Duodenal mucosa (tissue), 2 donors: Measurements from ENCODE around the gene PBRM1.
A peak's percentile ranks its signal among the peaks of the same experiment; 100 is the strongest.
"Not testable (repeated sequence)": the region's sequence is repeated elsewhere in the genome, so short reads cannot be mapped to it uniquely, and the experiment has no call there.

ENCODE experiments used
- H3K27ac ChIP-seq: one replicate; pipeline ENCODE4 v1.7.0; 2013; ENCODE audit warnings: low read depth, low read length
- H3K27me3 ChIP-seq, 2 donors: one replicate each; pipeline ENCODE4 v1.7.0; 2013; ENCODE audit warnings: low read length in 2 of 2, control low read depth in 1 of 2; ENCODE audit not compliant: insufficient read depth in 2 of 2, control insufficient read depth in 1 of 2
- H3K36me3 ChIP-seq, 2 donors: one replicate each; pipeline ENCODE4 v1.7.0; 2013; ENCODE audit warnings: low read length in 2 of 2, control low read depth in 1 of 2; ENCODE audit not compliant: insufficient read depth in 2 of 2, control insufficient read depth in 1 of 2
- H3K4me1 ChIP-seq, 2 donors: one replicate each; pipeline ENCODE4 v1.7.0; 2013; ENCODE audit warnings: low read length in 2 of 2, control low read depth in 1 of 2; ENCODE audit not compliant: insufficient read depth in 2 of 2, control insufficient read depth in 1 of 2
- H3K4me3 ChIP-seq, 2 donors: one replicate each; pipeline ENCODE4 v1.7.0; 2013; ENCODE audit warnings: low read length in 2 of 2, low read depth in 1 of 2
- H3K9ac ChIP-seq, 2 donors: one replicate each; pipeline ENCODE4 v1.7.0; 2013; ENCODE audit warnings: low read length in 2 of 2, low read depth in 1 of 2
- H3K9me3 ChIP-seq, 2 donors: one replicate each; pipeline ENCODE4 v1.7.0; 2013; ENCODE audit warnings: low read length in 2 of 2, control low read depth in 1 of 2; ENCODE audit not compliant: control insufficient read depth in 1 of 2

PBRM1 gene

DNA sequence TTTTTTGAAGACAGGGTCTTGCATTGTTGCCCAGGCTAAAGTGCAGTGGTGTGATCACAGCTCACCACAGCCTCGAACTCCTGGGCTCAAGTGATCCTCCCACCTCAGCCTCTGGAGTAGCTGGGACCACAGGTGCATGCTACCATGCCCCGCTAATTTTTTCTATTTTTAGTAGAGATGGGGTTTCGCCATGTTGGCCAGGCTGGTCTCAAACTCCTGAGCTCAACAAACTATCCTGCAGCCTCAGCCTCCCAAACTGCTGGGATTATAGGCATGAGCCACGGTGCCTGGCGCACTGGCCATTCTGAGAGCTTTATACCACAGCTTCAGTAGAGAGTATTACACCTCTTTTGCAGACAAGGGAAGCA, 159.1 kb downstream of the PBRM1 start:
- H3K27me3 ChIP-seq, H3K9ac ChIP-seq, H3K4me3 ChIP-seq, H3K4me1 ChIP-seq, H3K27ac ChIP-seq, H3K9me3 ChIP-seq: not testable (repeated sequence)
- peaks cover 0 to 22% of the 10 kb centered on the region in 2 donors for H3K36me3 ChIP-seq

DNA sequence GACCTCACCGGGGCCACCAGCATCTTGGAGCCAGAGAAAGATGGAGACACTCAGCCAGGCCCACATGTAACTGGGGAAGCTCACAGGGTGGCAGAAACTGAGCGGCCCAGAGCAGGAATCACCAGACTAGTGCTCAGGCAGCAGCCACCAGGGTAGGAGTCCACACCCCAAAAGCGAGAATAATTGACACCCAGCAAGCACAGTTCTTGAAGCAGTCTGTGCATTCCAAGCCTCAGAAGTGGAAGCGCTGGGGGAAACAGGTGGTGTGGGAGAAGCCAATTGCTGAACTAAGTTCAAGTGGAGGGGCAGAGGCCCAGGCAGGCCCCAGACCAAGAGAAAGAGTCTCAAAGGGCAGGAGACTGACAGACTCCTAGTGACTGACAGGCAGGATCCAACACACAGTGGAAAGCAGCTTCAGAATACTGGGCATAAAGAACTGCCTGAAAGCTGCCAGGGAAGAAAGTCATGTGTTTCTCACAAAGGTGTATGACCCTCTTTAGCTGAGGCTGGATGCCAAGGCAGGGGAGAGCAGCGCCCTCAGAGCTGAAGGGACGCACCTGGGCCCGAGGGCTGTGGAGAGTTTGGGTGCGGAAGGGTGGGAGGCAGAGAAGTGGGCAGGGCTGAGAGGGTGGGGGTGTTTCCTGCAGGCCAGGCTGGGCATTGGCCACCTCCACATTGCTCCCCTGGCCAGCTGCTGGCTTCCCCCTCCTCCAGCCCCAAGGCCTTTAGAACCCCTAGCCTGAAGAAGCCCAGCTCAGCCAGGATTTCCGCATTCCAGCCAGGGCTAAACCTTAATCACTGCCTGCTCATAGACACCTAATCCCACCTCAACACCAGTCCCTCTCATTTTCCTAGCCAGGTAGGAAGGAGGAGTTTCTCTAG, 159.8 kb downstream of the PBRM1 start:
- no peak overlapping the region for H3K4me3 ChIP-seq
- no peak overlapping the region for H3K9ac ChIP-seq
- no peaks in the 10 kb centered on the region for H3K9me3 ChIP-seq
- peaks cover 0 to 22% of the 10 kb centered on the region in 2 donors for H3K36me3 ChIP-seq
- H3K27me3 ChIP-seq: no peaks in the 10 kb centered on the region
- H3K27ac ChIP-seq: peak overlapping the region; percentile 20
- H3K4me1 ChIP-seq: no peaks in the 10 kb centered on the region

DNA sequence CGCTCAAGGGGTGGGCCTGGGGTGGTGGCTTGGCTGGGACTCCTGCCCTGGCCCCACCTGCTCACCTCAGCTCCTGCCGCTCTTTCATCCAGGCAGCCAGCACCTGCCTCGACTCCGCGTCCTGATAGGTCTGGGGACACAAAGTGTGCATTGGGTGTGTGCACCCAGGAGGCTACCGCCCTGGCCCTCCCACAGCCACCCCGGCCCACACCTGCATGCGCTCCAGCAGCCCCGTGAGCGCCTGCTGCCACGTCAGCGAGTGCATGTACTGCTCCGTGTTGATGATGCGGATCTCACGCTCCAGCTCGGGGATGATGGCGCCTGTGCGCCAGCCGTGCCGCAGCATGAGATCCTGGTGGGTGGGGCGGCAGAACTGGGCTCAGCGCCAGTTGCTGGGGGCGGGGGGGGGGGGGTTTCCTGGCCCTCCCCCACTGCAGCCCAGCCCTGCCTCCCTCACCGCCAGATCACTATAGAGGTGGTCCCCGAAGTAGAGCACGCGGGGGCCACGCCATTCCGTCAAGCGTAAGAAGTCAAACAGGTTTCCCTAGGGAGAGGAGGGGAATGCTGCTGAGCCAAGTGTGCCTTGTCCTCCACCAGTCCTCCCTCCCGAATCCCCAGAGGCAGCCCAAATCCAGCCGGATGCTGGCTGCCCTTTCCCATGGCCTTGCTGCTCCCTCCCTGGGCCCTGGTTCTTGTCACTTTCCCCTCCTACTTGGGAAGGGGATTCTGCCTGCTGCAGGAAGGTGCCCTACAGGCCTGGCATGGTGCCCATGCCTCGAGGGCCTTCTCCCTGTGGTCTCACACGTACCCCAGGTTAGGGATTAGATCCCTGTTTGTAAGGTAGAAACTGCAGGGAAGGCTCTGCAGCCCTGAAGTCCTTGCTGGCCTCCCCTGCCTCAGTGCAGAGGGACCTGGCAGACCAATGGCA, 160.7 kb downstream of the PBRM1 start:
- no peaks in the 10 kb centered on the region for H3K9me3 ChIP-seq
- H3K36me3 ChIP-seq: peaks cover 0 to 22% of the 10 kb centered on the region in 2 donors
- H3K27ac ChIP-seq: peak overlapping the region; percentile 42
- H3K9ac ChIP-seq: no peak overlapping the region
- no peaks in the 10 kb centered on the region for H3K4me1 ChIP-seq
- no peaks in the 10 kb centered on the region for H3K27me3 ChIP-seq
- no peak overlapping the region for H3K4me3 ChIP-seq

DNA sequence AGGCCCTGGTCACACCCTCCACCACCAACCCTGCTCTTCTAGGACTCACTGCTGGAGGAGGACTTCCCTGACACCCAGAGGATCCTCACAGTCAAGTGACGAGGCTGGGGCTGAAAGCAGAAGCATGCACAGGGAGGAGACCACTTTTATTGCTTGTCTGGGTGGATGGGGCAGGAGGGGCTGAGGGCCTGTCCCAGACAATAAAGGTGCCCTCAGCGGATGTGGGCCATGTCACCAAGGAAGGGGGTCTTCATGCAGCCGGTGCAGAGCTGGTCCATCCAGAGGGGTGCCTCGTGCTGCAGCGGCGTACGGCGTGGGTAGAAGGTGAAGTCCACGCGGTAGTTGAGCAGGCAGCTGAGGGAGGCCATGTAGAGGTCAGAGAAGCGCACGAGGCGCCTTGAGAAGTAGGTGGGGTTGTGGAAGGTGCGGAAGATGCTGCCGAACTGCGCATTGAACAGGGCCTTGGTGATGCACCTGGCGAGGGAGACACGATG, 161.4 kb downstream of the PBRM1 start:
- Histone ChIP-seq H3K36me3 (peaks cover 0 to 22% of the 10 kb centered on the region in 2 donors), H3K9ac (no peak overlapping the region), H3K27ac (no peak overlapping the region), H3K4me1 (no peaks in the 10 kb centered on the region), H3K4me3 (no peak overlapping the region), H3K27me3 (no peaks in the 10 kb centered on the region), H3K9me3 (no peaks in the 10 kb centered on the region)

DNA sequence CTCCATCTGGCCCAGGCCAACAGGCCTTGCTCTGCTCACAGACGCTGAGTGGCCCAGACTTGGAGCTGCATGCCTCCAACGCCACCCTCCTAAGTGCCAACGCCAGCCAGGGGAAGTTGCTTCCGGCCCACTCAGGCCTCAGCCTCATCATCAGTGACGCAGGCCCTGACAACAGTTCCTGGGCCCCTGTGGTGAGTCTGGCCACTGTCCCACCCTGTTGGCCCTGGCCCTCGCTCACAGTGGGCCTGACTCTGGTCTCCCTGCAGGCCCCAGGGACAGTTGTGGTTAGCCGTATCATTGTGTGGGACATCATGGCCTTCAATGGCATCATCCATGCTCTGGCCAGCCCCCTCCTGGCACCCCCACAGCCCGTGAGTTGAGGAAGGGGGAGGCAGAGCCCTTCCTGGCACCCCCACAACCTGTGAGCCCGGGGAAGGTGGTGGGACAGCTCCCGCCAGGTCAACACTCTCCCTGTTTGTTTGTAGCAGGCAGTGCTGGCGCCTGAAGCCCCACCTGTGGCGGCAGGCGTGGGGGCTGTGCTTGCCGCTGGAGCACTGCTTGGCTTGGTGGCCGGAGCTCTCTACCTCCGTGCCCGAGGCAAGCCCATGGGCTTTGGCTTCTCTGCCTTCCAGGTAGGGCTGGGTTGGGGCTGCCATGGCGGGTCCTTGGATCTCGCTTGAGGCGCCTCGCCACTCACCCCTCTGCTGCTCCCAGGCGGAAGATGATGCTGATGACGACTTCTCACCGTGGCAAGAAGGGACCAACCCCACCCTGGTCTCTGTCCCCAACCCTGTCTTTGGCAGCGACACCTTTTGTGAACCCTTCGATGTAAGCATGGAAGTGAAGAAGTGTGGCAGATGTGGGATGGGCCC, 162.1 kb downstream of the PBRM1 start:
- no peak overlapping the region for H3K4me3 ChIP-seq
- peaks cover 0 to 22% of the 10 kb centered on the region in 2 donors for H3K36me3 ChIP-seq
- H3K9me3 ChIP-seq: no peaks in the 10 kb centered on the region
- H3K4me1 ChIP-seq: peaks cover 0 to under 1% of the 10 kb centered on the region in 2 donors
- no peaks in the 10 kb centered on the region for H3K27me3 ChIP-seq
- H3K27ac ChIP-seq: no peak overlapping the region
- no peak overlapping the region for H3K9ac ChIP-seq

DNA sequence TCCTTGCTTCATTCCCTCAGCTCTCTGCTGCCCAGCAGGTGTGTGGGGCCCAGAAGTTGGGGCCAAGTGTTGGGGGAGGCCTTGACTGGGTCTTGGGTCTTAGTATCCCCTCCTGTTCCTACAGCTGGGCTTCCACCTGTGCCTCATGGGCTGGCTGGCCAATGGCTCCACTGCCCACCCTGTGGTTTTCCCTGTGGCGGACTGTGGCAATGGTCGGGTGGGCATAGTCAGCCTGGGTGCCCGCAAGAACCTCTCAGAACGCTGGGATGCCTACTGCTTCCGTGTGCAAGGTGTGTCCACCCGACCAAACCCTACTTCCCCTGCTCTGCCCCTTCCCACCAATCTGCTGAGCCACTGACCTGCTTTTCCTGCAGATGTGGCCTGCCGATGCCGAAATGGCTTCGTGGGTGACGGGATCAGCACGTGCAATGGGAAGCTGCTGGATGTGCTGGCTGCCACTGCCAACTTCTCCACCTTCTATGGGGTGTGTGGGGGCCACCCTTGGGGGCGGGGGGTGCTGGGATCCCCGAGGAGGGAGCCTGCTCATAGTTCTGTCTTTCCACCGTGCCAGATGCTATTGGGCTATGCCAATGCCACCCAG, 163.0 kb downstream of the PBRM1 start:
- H3K36me3 ChIP-seq: peaks cover 0 to 17% of the 10 kb centered on the region in 2 donors
- H3K9ac ChIP-seq: no peak overlapping the region
- no peaks in the 10 kb centered on the region for H3K9me3 ChIP-seq
- no peaks in the 10 kb centered on the region for H3K27me3 ChIP-seq
- H3K4me1 ChIP-seq: peaks cover 5 to 8% of the 10 kb centered on the region in 2 donors
- H3K27ac ChIP-seq: no peak overlapping the region
- H3K4me3 ChIP-seq: no peak overlapping the region

DNA sequence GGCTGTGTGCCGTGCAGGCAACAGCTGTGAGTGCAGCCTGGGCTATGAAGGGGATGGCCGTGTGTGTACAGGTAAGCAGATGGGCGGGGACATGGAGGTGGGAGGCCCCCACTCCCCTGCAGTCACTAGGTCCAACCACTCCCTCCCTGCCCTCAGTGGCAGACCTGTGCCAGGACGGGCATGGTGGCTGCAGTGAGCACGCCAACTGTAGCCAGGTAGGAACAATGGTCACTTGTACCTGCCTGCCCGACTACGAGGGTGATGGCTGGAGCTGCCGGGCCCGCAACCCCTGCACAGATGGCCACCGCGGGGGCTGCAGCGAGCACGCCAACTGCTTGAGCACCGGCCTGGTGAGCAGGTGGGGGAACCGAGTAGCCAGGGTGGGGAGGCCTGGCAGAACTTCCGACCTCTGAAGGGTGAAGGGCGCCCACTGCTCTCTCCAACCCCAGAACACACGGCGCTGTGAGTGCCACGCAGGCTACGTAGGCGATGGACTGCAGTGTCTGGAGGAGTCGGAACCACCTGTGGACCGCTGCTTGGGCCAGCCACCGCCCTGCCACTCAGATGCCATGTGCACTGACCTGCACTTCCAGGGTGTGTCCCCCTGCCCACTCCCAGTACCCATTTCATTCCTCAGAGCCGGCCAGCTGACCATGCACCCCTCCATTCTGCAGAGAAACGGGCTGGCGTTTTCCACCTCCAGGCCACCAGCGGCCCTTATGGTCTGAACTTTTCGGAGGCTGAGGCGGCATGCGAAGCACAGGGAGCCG, 163.6 kb downstream of the PBRM1 start:
- Histone ChIP-seq H3K4me3 (no peak overlapping the region), H3K9me3 (no peaks in the 10 kb centered on the region), H3K27ac (no peak overlapping the region), H3K36me3 (peaks cover 0 to 11% of the 10 kb centered on the region in 2 donors), H3K9ac (no peak overlapping the region), H3K27me3 (no peaks in the 10 kb centered on the region), H3K4me1 (peaks cover 5 to 8% of the 10 kb centered on the region in 2 donors)

DNA sequence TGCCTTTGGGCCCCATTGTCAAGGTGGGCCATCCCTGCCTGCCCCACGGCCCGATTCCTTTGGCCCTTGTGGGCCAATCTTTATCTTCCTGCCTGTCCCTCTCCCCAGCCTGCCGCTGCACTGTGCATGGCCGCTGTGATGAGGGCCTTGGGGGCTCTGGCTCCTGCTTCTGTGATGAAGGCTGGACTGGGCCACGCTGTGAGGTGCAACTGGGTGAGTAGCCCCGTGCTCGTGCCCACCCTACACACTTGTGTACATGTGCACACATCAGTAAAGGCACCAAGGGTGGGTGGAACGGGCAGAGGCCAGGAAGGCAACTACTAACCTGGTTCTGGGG, 164.3 kb downstream of the PBRM1 start:
- Histone ChIP-seq H3K27ac (no peak overlapping the region), H3K9me3 (no peaks in the 10 kb centered on the region), H3K9ac (no peak overlapping the region), H3K36me3 (peaks cover 0 to 11% of the 10 kb centered on the region in 2 donors), H3K4me1 (peaks cover 5 to 8% of the 10 kb centered on the region in 2 donors), H3K4me3 (no peak overlapping the region), H3K27me3 (no peaks in the 10 kb centered on the region)
